Muscle layer of duodenum (tissue), 2 donors: ENCODE results near the gene CCDC127.
"Not testable (repeated sequence)": the region's sequence is repeated elsewhere in the genome, so short reads cannot be mapped to it uniquely, and the experiment has no call there.

Source experiments
- H3K27ac ChIP-seq: one replicate; pipeline ENCODE4 v1.7.0; 2013; ENCODE audit warnings: mild to moderate bottlenecking, low read length
- H3K27me3 ChIP-seq: one replicate; pipeline ENCODE4 v1.7.0; 2013; ENCODE audit warnings: low read depth, mild to moderate bottlenecking, control low read depth, low read length
- H3K36me3 ChIP-seq, 2 donors: one replicate each; pipeline ENCODE4 v1.7.0; 2013; ENCODE audit warnings: low read length in 2 of 2, control low read depth in 1 of 2, mild to moderate bottlenecking in 1 of 2; ENCODE audit not compliant: insufficient read depth in 2 of 2, control insufficient read depth in 1 of 2
- H3K4me1 ChIP-seq, 2 donors: one replicate each; pipeline ENCODE4 v1.7.0; 2013; ENCODE audit warnings: low read length in 2 of 2, mild to moderate bottlenecking in 2 of 2, control low read depth in 1 of 2, moderate library complexity in 1 of 2; ENCODE audit not compliant: insufficient read depth in 2 of 2, control insufficient read depth in 1 of 2
- H3K4me3 ChIP-seq, 2 donors: one replicate each; pipeline ENCODE4 v1.7.0; 2013; ENCODE audit warnings: low read length in 2 of 2, low read depth in 1 of 2, mild to moderate bottlenecking in 1 of 2
- H3K9me3 ChIP-seq, 2 donors: one replicate each; pipeline ENCODE4 v1.7.0; 2013; ENCODE audit warnings: low read length in 2 of 2, control low read depth in 1 of 2, mild to moderate bottlenecking in 1 of 2; ENCODE audit not compliant: control insufficient read depth in 1 of 2
- donor health status: healthy.

CCDC127 gene

DNA sequence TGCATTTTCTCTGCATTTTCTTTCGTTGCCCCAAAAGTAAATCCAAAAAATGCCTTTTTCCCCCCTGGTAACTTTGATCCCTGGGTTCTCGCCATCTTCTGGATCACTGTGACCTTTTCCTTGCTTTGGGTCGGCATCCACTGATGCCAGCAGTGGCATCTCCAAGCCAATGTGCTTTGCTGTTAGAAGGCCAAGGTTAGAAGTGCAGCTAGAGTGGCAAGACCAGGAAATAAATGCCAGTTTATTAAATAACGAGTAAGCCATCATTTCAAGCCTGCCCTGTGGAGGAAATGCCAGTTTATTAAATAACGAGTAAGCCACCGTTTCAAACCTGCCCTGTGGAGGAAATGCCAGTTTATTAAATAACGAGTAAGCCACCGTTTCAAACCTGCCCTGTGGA is 33.6 kb upstream of the CCDC127 start:
- H3K36me3 ChIP-seq = peaks cover 0 to 52% of the 10 kb centered on the region in 2 donors
- not testable (repeated sequence) for H3K4me1 ChIP-seq, H3K9me3 ChIP-seq, H3K27me3 ChIP-seq, H3K4me3 ChIP-seq, H3K27ac ChIP-seq

DNA sequence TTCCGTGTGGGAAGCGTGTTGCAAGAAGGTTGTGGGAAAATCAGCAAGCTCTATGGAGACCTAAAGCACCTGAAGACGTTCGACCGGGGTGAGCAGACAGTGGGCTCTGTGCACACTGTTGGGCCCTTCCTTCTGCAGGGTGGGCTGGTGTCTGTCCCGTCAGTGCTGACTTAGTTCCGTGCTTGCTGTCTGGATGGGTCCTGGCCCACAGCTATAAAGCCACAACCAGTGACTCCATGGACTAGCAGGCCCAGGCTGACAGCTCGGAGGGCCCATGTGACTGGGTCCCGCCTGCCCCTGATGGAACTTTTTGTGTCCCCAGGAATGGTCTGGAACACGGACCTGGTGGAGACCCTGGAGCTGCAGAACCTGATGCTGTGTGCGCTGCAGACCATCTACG is 33.1 kb upstream of the CCDC127 start:
- not testable (repeated sequence) for H3K4me1 ChIP-seq, H3K27ac ChIP-seq, H3K9me3 ChIP-seq, H3K27me3 ChIP-seq, H3K4me3 ChIP-seq
- peaks cover 0 to 48% of the 10 kb centered on the region in 2 donors for H3K36me3 ChIP-seq

DNA sequence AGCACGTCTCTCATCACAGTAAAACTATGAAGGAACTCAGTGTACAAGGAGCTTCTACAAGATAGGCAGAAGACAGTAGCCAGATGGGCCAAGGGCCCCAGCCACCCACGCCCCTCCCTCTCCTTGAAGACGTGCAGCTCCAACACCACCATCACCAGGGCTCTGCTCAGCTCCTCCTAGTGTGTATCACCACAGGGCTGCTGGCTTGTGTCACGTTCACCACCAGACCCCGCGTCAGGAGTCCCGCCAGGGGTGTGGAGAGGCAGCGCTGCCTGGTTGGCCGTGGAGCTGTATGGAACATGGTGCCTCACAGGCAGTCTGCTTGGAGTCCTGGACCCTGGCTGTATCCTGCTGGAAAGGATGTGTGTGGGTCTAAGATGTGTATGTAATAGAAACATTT is 32.4 kb upstream of the CCDC127 start:
- not testable (repeated sequence) for H3K27ac ChIP-seq, H3K9me3 ChIP-seq, H3K4me1 ChIP-seq, H3K27me3 ChIP-seq, H3K4me3 ChIP-seq
- H3K36me3 ChIP-seq = peaks cover 3 to 48% of the 10 kb centered on the region in 2 donors

DNA sequence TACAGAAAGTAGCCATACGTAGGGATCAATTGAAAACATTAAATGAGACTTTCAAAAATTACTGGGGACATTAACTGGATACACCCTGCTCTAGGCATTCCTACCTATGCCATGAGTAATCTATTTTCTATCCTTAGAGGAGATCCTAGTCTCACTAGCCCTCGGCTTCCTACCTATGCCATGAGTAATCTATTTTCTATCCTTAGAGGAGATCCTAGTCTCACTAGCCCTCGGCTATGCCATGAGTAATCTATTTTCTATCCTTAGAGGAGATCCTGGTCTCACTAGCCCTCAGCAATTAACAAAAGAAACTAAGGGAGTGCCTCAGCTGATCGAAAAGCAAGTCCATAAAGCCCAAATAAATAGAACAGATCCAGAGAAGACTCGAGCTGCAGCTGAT is 27.8 kb upstream of the CCDC127 start:
- H3K9me3 ChIP-seq, H3K27ac ChIP-seq, H3K4me1 ChIP-seq, H3K27me3 ChIP-seq, H3K4me3 ChIP-seq: not testable (repeated sequence)
- peaks cover 12 to 46% of the 10 kb centered on the region in 2 donors for H3K36me3 ChIP-seq

DNA sequence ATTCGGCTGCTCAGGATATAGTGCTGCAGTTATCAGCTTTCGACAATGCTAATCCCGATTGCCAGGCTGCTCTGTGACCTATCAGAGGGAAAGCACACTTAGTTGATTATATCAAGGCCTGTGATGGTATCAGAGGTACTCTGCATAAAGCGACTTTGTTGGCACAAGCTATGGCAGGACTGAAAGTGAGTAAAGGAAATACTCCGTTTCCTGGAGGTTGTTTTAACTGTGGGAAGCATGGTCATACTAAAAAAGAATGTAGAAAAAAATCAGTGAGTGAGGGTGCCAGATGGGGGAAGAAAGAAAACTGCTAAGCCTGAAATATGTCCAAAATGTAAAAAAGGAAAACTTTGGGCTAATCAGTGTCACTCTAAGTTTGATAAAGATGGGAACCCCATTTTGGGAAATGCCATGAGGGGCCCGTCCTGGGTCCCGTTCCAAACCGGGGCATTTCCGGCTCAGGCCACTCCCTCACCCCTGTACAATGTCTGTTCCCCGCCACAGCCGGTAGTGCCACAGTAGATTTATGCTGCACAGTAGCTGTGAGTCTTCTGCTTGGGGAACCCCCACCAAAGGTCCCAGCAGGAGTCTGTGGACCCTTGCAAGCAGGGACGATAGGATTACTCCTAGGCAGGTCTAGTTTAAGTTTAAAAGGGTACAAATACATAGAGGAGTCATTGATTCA is 25.9 kb upstream of the CCDC127 start:
- not testable (repeated sequence) for H3K4me3 ChIP-seq, H3K27me3 ChIP-seq, H3K4me1 ChIP-seq, H3K9me3 ChIP-seq, H3K27ac ChIP-seq
- peaks cover 12 to 53% of the 10 kb centered on the region in 2 donors for H3K36me3 ChIP-seq

DNA sequence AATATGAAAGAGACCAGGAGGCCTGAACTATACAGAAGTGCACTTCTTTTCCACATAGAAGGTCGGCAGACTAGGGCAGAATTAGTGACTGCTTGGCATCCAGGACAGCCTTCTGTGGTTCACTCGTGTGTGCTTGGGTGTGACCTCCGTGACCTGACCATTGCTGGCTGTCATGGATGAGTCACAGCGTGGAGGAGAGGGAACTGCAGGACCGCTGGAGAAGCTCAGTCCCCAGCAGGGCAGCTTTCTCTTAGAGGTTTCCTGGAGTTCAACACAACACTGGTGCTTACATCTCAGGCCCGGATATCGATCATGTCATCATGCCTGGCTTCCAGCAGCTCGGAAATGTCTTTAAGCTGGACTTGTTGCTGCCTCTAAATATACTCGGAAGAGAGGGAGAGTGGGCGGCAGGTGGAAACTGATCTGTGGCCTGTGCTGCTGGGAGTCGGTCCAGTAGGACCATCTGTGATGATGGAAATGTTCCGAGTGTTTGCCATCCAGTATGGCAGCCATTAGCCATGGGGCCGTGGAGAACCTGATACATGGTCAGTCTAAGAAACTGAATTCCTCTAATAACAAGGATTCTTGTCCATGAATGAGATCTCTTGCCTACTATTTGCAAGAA is 23.2 kb upstream of the CCDC127 start:
- not testable (repeated sequence) for H3K27ac ChIP-seq, H3K27me3 ChIP-seq, H3K4me3 ChIP-seq, H3K9me3 ChIP-seq, H3K4me1 ChIP-seq
- H3K36me3 ChIP-seq = peaks cover 12 to 45% of the 10 kb centered on the region in 2 donors

DNA sequence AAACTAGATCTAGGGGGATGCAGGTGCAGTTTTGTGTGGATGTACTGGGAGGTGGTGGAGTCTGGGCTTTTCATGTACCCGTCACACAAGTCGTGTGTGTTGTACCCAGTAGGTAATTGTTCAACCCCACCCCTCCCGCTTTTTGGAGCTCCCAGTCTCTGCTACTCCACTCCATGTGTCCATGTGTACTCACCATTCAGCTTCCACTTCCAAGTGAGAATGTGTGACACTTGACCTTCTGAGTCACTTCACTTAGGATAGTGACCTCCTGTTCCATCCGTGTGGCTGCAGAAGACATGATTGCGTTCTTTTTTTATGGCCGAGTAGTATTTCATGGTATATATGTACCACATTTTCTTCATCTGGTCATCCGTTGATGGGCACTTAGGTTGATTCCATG is 22.6 kb upstream of the CCDC127 start:
- not testable (repeated sequence) for H3K9me3 ChIP-seq, H3K4me1 ChIP-seq, H3K4me3 ChIP-seq, H3K27me3 ChIP-seq, H3K27ac ChIP-seq
- H3K36me3 ChIP-seq = peaks cover 11 to 50% of the 10 kb centered on the region in 2 donors

DNA sequence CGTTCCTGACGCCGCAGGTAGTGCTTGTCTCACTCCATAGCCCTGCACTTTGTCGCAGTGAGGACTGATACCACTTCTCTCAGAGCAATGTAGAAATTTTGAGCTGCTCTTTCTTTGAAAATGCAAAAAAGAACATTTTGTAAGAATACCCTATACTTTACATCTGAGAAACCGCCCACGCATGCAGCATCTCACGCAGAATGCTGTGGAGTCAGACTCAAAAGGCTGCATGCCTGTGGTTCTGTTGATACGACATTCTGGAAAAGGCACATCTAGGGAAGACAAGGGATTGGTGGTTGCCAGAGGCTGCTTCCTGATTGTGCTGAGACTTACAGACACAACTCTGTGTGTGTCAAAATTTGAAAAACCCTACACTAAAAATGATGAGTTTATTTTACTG is 20.0 kb upstream of the CCDC127 start:
- H3K27ac ChIP-seq, H3K9me3 ChIP-seq, H3K4me3 ChIP-seq, H3K27me3 ChIP-seq, H3K4me1 ChIP-seq: not testable (repeated sequence)
- H3K36me3 ChIP-seq = peaks cover 22 to 66% of the 10 kb centered on the region in 2 donors

DNA sequence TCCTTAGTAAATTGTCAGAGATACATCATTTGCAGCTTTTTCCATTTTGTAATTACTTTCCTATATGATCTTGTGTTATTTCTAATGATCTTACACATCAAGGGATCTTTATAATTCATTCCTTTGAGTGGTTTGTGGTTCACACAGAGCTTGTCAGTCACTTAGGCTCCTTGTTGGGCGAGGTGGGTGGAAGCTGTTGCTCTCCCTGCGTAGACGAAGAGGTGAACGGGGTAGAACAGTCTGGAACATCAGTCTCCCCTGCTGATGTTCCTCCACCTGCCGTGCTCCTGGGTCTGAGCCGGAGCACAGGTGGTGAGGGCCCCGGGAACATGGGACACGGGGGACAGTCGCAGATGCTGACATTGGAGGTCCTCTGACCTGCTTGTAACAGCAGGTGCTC is 17.6 kb upstream of the CCDC127 start:
- H3K9me3 ChIP-seq, H3K4me3 ChIP-seq, H3K4me1 ChIP-seq, H3K27ac ChIP-seq, H3K27me3 ChIP-seq: not testable (repeated sequence)
- peaks cover 18 to 69% of the 10 kb centered on the region in 2 donors for H3K36me3 ChIP-seq

DNA sequence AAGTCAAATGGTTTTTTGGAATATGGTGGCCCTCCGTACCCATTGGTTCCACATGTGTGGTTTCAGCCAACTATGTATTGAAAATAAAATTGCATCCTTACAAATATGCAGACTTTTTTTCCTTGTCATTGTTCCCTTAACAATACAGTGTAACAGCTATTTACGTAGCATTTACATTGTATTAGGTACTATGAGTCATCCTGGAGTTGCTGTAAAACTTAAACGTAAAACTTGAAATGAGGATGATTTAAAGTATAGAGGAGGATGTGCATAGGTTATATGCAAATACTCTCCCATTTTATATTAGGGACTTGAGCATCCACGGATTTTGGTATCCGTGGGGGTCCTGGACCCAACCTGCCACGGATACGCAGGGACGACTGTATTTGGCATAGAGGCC is 16.5 kb upstream of the CCDC127 start:
- no peak overlapping the region for H3K27ac ChIP-seq
- peaks cover 19 to 69% of the 10 kb centered on the region in 2 donors for H3K36me3 ChIP-seq
- no peaks in the 10 kb centered on the region for H3K9me3 ChIP-seq
- no peaks in the 10 kb centered on the region for H3K4me1 ChIP-seq
- H3K27me3 ChIP-seq = no peaks in the 10 kb centered on the region
- H3K4me3 ChIP-seq = no peak overlapping the region

DNA sequence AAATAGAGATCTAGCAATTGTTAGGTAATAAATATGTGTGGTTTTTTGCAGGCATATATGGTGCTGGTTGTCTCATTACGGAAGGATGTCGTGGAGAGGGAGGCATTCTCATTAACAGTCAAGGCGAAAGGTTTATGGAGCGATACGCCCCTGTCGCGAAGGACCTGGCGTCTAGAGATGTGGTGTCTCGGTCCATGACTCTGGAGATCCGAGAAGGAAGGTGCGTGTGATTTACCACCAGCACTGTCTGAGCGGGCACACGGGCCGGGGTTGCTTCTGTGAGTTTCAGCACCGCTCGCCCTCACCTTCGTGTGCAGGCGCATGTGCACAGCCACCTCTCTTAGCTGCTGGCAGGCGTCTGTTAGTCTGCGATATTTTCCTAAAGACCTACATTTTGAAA is 15.5 kb upstream of the CCDC127 start:
- H3K4me3 ChIP-seq, H3K4me1 ChIP-seq, H3K27me3 ChIP-seq, H3K9me3 ChIP-seq, H3K27ac ChIP-seq: not testable (repeated sequence)
- H3K36me3 ChIP-seq = peaks cover 29 to 75% of the 10 kb centered on the region in 2 donors

DNA sequence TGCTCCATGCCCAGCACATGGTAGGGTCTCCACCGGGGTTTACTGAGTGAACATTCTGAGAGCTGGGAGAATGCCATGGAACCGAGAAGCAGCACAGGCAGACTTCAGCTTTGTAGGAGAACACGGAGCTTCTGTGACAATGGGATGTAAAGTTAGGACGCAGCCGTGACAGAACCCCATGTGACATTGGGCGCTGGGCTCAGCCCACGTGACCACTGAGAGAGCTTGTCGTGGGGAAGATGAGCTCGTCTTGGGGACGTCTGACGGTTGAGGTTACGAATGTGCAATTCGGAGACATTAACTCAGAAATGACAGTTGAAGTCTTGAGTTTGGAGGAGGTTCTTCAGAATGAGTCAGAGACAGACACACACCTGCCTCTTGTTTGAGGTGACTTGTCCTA is 13.7 kb upstream of the CCDC127 start:
- H3K9me3 ChIP-seq = no peaks in the 10 kb centered on the region
- no peaks in the 10 kb centered on the region for H3K4me1 ChIP-seq
- no peak overlapping the region for H3K4me3 ChIP-seq
- peaks cover 30 to 86% of the 10 kb centered on the region in 2 donors for H3K36me3 ChIP-seq
- H3K27ac ChIP-seq = no peak overlapping the region
- H3K27me3 ChIP-seq = no peaks in the 10 kb centered on the region
